HG02610 (cell line): ENCODE data around the gene CSNK2A1.
A peak's percentile ranks its signal among the peaks of the same experiment; 100 is the strongest.
"Not testable (repeated sequence)": the region's sequence is repeated elsewhere in the genome, so short reads cannot be mapped to it uniquely, and the experiment has no call there.

Source experiments
- ATAC-seq: cut with Tn5 transposase; IDR thresholded peaks from one replicate; pipeline ENCODE4 v1.9.1; 2021; ENCODE audit warnings: mild to moderate bottlenecking, moderate library complexity; ENCODE audit not compliant: unreplicated experiment

The CSNK2A1 gene

DNA sequence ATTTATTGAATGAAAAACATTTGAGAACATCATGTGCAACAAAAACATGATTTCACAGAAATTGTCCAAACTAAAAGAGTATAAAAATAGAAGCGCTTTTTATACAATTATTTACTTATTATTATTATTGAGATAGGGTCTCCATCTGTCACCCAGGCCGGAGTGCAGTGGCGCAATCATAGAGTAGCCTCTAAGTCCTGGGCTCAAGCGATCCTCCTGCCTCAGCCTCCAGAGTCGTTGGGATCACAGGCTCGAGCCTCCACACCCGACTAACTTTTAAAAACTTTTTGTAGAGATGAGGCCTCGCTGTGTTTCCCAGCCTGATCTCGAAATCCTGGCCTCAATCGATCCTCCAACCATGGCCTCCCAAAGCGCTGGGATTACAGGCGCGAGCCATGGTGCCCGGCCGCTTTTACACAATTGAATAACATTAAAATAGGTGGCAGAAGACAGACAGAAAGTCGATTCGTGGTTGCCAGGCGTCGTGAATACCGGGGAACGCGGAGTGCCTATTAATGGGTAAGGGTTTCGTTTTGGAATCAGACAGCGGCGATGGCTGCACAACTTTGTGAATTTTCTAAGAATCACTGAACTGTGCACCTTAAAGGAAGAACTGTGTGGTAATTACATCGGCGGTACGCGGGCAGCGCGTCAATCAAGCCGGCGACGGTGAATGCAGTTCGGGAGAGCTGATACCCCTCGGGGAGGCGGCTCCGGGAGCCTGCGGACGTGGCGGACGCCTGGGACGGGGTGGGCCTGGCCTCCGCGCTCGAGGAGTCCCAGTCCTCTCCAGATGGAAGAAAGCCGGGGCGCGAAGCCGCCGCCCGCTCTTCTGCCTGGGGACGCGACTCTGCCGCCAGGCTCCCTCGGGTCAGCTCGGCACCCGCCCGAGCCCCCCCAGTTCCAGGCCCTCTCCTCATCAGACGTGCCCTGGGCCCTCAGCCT lies 82.1 kb downstream of the CSNK2A1 start:
- ATAC-seq, result peak; percentile 43

DNA sequence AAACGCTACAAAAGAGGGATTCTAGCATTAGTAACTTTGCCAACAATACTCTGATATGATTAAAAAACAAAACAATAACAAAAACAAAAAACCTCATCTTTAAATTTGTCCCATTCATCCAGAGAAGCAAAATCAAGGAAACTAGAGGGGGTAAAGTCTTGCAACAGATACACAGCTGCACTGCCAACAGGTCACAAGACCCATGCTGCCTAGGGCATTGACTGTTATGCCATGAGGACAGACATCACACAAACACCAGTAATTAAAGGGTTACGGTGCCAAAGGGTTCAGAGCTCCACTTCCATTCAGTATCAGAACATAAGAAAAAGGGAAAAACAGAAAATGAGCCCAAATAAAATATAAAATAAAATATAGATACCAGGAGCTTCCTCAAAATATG lies 82.9 kb downstream of the CSNK2A1 start:
- ATAC-seq, result no peak

- no peak for ATAC-seq
Observed at GRCh38 chr20:460180-460579, 83.4 kb downstream of the CSNK2A1 start.

GRCh38 chr20:458776-459175 lies 84.8 kb downstream of the CSNK2A1 start:
- no peak for ATAC-seq

- ATAC-seq, result no peak
Observed at GRCh38 chr20:454951-455350, 88.6 kb downstream of the CSNK2A1 start.

DNA sequence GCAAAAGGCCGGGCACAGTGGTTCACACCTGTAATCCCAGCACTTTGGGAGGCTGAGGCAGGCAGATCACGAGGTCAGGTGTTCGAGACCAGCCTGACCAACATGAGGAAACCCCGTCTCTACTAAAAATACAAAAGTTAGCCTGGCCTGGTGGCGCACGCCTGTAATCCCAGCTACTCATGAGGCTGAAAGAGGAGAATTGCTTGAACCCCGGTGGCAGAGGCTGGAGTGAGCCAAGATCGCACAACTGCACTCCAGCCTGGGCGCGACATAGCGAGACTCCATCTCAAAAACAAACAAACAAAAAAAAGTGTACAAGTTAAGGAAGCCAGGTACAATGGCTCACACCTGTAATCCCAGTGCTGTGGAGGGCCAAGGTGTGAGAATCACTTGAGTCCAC lies 91.6 kb downstream of the CSNK2A1 start:
- not testable (repeated sequence) for ATAC-seq

- ATAC-seq, result no peak
Observed at GRCh38 chr20:445514-446336, 97.9 kb downstream of the CSNK2A1 start.

DNA sequence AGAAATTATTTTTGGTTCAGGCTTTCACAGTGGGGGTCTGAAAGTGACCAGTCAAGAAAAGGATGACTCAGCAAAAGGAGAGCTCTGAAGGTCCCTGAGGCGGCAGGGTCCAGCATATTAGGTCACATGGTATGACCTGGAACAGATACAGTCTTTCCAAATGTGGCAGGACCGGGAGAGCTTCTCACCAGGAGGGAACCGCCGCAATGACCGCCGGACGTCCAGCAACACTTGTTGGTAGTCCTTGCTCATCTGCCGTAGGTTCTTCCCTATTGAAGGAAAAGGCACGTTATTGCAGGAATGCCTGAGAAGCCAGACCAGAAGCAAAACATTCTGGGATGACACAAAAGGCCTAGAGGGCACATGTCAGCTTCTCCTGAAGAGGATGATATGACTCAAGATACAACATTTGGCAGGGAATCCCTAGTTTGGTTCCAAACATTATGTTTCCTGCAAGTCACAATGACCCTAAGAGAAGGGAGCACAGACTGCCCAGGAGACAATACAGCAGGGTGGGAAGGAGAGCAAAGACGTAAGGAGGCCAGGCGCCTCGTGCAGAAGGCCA lies 98.6 kb downstream of the CSNK2A1 start:
- no peak for ATAC-seq

DNA sequence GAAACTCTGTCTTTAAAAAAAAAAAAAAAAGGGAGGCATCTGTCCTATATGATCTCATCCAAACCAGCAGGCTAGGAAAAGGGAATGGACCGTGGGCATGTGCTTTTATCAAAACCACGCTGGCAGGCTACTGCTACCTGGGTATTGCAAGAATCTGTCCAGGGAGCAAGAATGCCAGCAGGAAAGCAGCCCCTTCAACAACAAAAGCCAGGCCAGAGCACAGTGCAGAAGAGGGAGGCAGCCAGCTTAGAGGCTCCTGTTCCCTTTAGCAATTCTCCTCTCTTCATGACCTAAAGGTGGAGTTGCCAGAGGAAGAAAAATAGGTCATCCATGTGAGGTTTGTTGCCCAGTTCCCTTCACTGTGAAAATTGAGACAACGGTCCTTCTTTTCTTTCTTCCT lies 99.5 kb downstream of the CSNK2A1 start:
- ATAC-seq, result no peak

GRCh38 chr20:443223-443775 lies 100.3 kb downstream of the CSNK2A1 start:
- ATAC-seq, result no peak

DNA sequence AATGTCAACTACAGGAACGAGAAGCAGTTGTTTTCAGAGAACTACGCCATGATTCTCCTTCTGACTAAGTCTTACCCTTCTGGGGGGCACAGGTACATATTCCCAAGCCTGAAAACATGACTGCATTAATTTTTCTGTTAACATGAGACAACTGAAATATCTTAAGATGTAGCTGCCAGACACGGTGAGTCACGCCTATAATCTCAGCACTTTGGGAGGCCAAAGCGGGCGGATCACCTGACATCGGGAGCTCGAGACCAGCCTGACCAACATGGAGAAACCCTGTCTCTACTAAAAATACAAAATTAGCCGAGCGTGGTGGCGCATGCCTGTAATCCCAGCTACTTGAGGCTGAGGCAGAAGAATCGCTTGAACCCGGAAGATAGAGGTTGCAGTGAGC lies 103.0 kb downstream of the CSNK2A1 start:
- no peak for ATAC-seq

GRCh38 chr20:440148-440547 lies 103.4 kb downstream of the CSNK2A1 start:
- ATAC-seq, result no peak

DNA sequence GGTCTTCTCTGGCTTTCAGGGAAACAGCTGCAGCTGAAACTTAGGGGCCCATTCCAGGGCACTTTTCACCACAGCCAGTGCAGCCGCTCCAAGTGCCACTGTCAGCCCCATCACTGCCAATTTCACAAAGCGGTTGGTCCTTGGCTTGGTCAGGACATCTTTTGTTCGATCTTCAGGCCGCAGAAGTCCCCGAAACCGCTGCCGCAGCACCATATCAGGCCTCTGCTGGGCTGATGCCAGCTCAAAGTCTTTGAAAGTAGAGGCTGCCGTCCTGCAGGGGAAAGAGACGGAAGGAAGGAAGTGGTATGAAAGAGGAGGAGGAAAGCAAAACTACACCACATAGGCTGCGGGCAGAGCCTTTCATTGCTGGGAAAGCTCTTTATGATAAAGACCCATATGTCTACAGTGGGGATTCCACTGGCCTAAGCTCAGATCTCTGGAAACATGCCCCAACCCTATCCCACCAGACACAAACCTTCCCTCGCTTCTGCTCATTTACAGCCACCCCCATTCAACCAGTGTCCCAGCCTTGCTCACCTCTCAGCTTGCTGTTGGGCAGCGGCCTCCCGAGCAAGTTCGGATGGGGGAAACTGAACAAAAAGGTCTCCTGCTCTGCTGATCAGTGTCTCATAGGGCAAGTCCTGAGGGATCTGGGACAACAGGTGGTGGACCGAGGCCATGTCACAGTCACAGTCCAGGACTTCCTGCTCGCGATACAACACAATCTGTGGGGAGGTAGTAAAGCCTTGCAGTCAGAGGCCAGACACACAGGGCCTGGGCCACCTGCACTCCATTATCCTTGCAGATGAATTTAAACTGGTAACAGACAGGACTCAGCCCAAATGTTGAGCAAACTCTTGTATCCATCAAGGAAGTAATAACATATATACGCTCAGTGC lies 104.8 kb downstream of the CSNK2A1 start:
- ATAC-seq, result no peak

GRCh38 chr20:437787-438486 lies 105.7 kb downstream of the CSNK2A1 start:
- no peak for ATAC-seq

GRCh38 chr20:436476-436875 lies 107.1 kb downstream of the CSNK2A1 start:
- no peak for ATAC-seq

DNA sequence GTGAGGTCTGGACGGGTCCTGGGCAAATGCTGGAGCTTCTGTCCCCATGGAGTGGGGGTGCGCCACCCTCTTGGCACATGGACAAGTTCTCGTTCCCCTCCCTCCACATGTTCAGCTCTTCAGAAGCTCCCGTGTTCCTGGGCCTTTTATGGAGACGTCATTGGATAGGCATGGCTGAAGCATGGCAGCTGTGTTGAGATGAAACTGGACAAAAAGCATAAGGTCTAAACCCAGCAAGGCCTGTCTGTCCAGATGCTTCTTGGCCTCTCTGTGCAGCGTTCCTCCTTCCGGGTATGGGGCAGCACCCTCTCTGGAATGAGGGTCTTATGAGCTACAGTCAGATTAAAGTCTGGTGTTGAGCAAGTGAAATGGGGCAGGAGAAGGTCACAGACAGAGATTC lies 108.0 kb downstream of the CSNK2A1 start:
- no peak for ATAC-seq

DNA sequence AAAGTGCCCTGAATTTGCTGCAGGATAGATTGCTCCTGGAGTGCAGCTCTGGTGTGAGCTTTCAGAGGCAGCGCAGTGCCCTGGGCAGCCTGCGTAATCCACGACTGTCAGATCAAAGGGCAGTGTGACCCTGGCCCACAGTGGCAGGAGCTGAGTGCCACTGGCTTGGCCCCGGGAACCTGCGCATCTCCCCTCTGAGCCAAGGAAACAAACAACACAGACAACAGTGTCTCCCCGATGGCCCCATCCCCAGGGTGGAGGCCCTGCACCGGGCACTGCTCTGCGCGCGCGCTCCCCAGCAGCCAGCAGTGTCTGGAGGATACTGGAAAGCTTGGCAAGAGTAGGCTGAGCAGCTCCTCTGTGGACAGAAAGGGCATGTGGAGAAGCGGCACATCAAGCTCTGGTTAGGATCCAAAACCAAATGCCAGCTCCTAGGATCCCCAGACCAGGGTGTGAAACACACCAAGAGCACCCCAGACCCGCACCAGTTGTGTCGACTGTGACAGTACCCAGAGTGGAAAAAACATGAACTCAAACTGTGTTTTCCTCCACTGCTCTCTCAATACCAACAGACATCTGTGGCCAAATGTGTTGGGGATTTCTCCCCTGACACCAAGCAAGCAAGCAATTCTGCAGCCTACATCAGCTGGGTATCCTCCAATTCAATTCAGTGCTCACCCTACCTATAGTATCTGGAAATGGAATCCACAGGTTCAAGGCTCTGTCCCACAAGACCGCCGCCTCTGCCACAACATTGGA lies 108.8 kb downstream of the CSNK2A1 start:
- no peak for ATAC-seq

- ATAC-seq, result no peak
Observed at GRCh38 chr20:434221-434620, 109.4 kb downstream of the CSNK2A1 start.
